GM21619 (cell line): ENCODE results near the gene AGRN.
"Not testable (repeated sequence)": the region's sequence is repeated elsewhere in the genome, so short reads cannot be mapped to it uniquely, and the experiment has no call there.

Experiments
- ATAC-seq: cut with Tn5 transposase; IDR thresholded peaks from one replicate; pipeline ENCODE4 v1.9.1; 2021; ENCODE audit not compliant: unreplicated experiment

Gene AGRN

GRCh38 chr1:1065265-1065939 lies 45.5 kb downstream of the AGRN start:
- no peak for ATAC-seq

- not testable (repeated sequence) for ATAC-seq
Measured at GRCh38 chr1:1065940-1066304, 46.0 kb downstream of the AGRN start.

GRCh38 chr1:1066403-1067283 lies 46.7 kb downstream of the AGRN start:
- ATAC-seq: no peak

- no peak for ATAC-seq
Measured at GRCh38 chr1:1067284-1067859, 47.5 kb downstream of the AGRN start.

GRCh38 chr1:1067860-1068516 lies 48.1 kb downstream of the AGRN start:
- no peak for ATAC-seq

GRCh38 chr1:1068517-1069055 lies 48.7 kb downstream of the AGRN start:
- no peak for ATAC-seq

GRCh38 chr1:1069056-1069710 lies 49.3 kb downstream of the AGRN start:
- no peak for ATAC-seq

GRCh38 chr1:1069711-1070676 lies 50.1 kb downstream of the AGRN start:
- ATAC-seq: no peak

GRCh38 chr1:1071486-1072298 lies 51.8 kb downstream of the AGRN start:
- ATAC-seq: no peak

- ATAC-seq: no peak
Measured at GRCh38 chr1:1072299-1072848, 52.5 kb downstream of the AGRN start.

- ATAC-seq: no peak
Measured at GRCh38 chr1:1072849-1073742, 53.2 kb downstream of the AGRN start.

GRCh38 chr1:1073743-1074587 lies 54.0 kb downstream of the AGRN start, which contains the start of gene RNF223:
Gene RNF223 (minus strand): TSS chr1:1074306. CDS start chr1:1072566, 1,740 bp downstream.
- ATAC-seq: no peak

GRCh38 chr1:1074631-1075147 lies 54.8 kb downstream of the AGRN start:
- ATAC-seq: no peak

- ATAC-seq: no peak
Measured at GRCh38 chr1:1075148-1075935, 55.4 kb downstream of the AGRN start.

- ATAC-seq: not testable (repeated sequence)
Measured at GRCh38 chr1:1077396-1077795, 57.5 kb downstream of the AGRN start.
